Loucy (cell line): ENCODE data around the gene RAB3D.

Experiments
- H2AFZ ChIP-seq: fragments of 200-600 bp; sonication (generic); 2 replicates; pipeline ENCODE4 v1.6.0; 2016; ENCODE audit warnings: antibody characterized with exemption, mild to moderate bottlenecking, low read length, moderate library complexity
- H3F3A ChIP-seq: fragments of 200-600 bp; 2 replicates; pipeline ENCODE4 v1.6.0; 2016; ENCODE audit warnings: antibody characterized with exemption, low read depth, mild to moderate bottlenecking
- H3K27me3 ChIP-seq: fragments of 200-600 bp; sonication (generic); 2 replicates; pipeline ENCODE4 v1.6.1; 2014; ENCODE audit warnings: low read length, mild to moderate bottlenecking; ENCODE audit not compliant: insufficient read depth, poor library complexity, severe bottlenecking
- H3K36me3 ChIP-seq: fragments of 200-600 bp; sonication (generic); 2 replicates; pipeline ENCODE4 v1.6.1; 2016; ENCODE audit warnings: low read length; ENCODE audit not compliant: insufficient read depth
- H3K4me1 ChIP-seq: fragments of 200-600 bp; sonication (generic); 2 replicates; pipeline ENCODE4 v1.5.1; 2014; ENCODE audit warnings: low read length, mild to moderate bottlenecking; ENCODE audit not compliant: insufficient read depth, poor library complexity, severe bottlenecking
- H3K4me2 ChIP-seq: fragments of 200-600 bp; sonication (generic); 2 replicates; pipeline ENCODE4 v1.6.0; 2014; ENCODE audit warnings: antibody characterized with exemption, low read length, low read depth, mild to moderate bottlenecking; ENCODE audit not compliant: poor library complexity, severe bottlenecking
- H3K4me3 ChIP-seq: fragments of 200-600 bp; sonication (generic); 2 replicates; pipeline ENCODE4 v1.5.1; 2014; ENCODE audit warnings: low read length, mild to moderate bottlenecking, mixed read lengths; ENCODE audit not compliant: poor library complexity, severe bottlenecking
- H3K79me2 ChIP-seq: fragments of 200-600 bp; sonication (generic); 2 replicates; pipeline ENCODE4 v1.6.1; 2014; ENCODE audit warnings: low read length; ENCODE audit not compliant: insufficient read depth
- H3K9ac ChIP-seq: fragments of 200-600 bp; sonication (generic); 2 replicates; pipeline ENCODE4 v1.6.0; 2014; ENCODE audit warnings: mild to moderate bottlenecking, low read depth, low read length, moderate library complexity; ENCODE audit not compliant: poor library complexity, severe bottlenecking
- H3K9me2 ChIP-seq: fragments of 200-600 bp; sonication (generic); replicated peaks from 2 replicates; pipeline ENCODE4 v1.6.1; 2016; ENCODE audit warnings: low read depth, low read length, mixed read lengths
- H3K9me3 ChIP-seq: fragments of 200-600 bp; sonication (generic); 2 replicates; pipeline ENCODE4 v1.6.1; 2014; ENCODE audit warnings: mild to moderate bottlenecking, antibody characterized with exemption, low read length, low read depth; ENCODE audit not compliant: insufficient read depth
- H4K20me1 ChIP-seq: fragments of 200-600 bp; sonication (generic); 2 replicates; pipeline ENCODE4 v1.6.0; 2014; ENCODE audit warnings: antibody characterized with exemption, low read length, mild to moderate bottlenecking; ENCODE audit not compliant: insufficient read depth, poor library complexity, severe bottlenecking
- CTCF ChIP-seq: fragments of 200-600 bp; sonication (generic); conservative IDR thresholded peaks from 2 replicates; pipeline ENCODE4 v1.5.1; 2014; ENCODE audit warnings: mild to moderate bottlenecking, antibody characterized with exemption, low read length
- EZH2phosphoT487 ChIP-seq: fragments of 200-600 bp; IDR thresholded peaks from 2 replicates; pipeline ENCODE4 v1.6.1; 2018; ENCODE audit warnings: antibody characterized with exemption, mild to moderate bottlenecking, moderate library complexity, borderline replicate concordance

The RAB3D gene

GRCh38 chr19:11278670-11279069 lies 60.8 kb downstream of the RAB3D start:
- no peaks in the 10 kb centered on the region for H3K36me3 ChIP-seq
- peaks cover 3% of the 10 kb centered on the region; the same call in 1 of the 2 replicates for H3K9me3 ChIP-seq
- peaks cover 6% of the 10 kb centered on the region for H3K4me1 ChIP-seq
- no peaks in the 10 kb centered on the region for H3F3A ChIP-seq
- no peak for TF ChIP-seq CTCF
- no peak for TF ChIP-seq EZH2phosphoT487
- H3K4me3 ChIP-seq = no peak overlapping the region
- no peak overlapping the region for H2AFZ ChIP-seq
- no peaks in the 10 kb centered on the region for H3K79me2 ChIP-seq
- H3K9me2 ChIP-seq = no peaks in the 10 kb centered on the region
- H4K20me1 ChIP-seq = no peaks in the 10 kb centered on the region
- no peak overlapping the region for H3K9ac ChIP-seq
- H3K27me3 ChIP-seq = peaks cover 5% of the 10 kb centered on the region
- H3K4me2 ChIP-seq = no peak overlapping the region

- Histone ChIP-seq H2AFZ (no peak overlapping the region), H3K9me2 (no peaks in the 10 kb centered on the region), H3K36me3 (no peaks in the 10 kb centered on the region), H3F3A (no peaks in the 10 kb centered on the region), H3K4me2 (no peak overlapping the region), H3K4me1 (peaks cover under 1% of the 10 kb centered on the region), H3K9ac (no peak overlapping the region), H3K79me2 (no peaks in the 10 kb centered on the region), H3K9me3 (peaks cover 3% of the 10 kb centered on the region; the same call in 1 of the 2 replicates), H3K27me3 (no peaks in the 10 kb centered on the region), H3K4me3 (no peak overlapping the region), H4K20me1 (no peaks in the 10 kb centered on the region)
- no peak for TF ChIP-seq CTCF
- TF ChIP-seq EZH2phosphoT487 = no peak
Observed at GRCh38 chr19:11274533-11275086, 64.8 kb downstream of the RAB3D start.

- Histone ChIP-seq H4K20me1 (no peaks in the 10 kb centered on the region), H2AFZ (no peak overlapping the region), H3K79me2 (no peaks in the 10 kb centered on the region), H3F3A (no peaks in the 10 kb centered on the region), H3K4me1 (no peaks in the 10 kb centered on the region), H3K4me2 (no peak overlapping the region), H3K9ac (no peak overlapping the region), H3K27me3 (no peaks in the 10 kb centered on the region), H3K4me3 (no peak overlapping the region), H3K9me3 (no peaks in the 10 kb centered on the region), H3K36me3 (no peaks in the 10 kb centered on the region), H3K9me2 (no peaks in the 10 kb centered on the region)
- TF ChIP-seq CTCF = no peak
- no peak for TF ChIP-seq EZH2phosphoT487
Observed at GRCh38 chr19:11273989-11274388, 65.5 kb downstream of the RAB3D start.
